Measurements from ENCODE around the gene HLA-DMA.

- TF ChIP-seq, protein P1, sequence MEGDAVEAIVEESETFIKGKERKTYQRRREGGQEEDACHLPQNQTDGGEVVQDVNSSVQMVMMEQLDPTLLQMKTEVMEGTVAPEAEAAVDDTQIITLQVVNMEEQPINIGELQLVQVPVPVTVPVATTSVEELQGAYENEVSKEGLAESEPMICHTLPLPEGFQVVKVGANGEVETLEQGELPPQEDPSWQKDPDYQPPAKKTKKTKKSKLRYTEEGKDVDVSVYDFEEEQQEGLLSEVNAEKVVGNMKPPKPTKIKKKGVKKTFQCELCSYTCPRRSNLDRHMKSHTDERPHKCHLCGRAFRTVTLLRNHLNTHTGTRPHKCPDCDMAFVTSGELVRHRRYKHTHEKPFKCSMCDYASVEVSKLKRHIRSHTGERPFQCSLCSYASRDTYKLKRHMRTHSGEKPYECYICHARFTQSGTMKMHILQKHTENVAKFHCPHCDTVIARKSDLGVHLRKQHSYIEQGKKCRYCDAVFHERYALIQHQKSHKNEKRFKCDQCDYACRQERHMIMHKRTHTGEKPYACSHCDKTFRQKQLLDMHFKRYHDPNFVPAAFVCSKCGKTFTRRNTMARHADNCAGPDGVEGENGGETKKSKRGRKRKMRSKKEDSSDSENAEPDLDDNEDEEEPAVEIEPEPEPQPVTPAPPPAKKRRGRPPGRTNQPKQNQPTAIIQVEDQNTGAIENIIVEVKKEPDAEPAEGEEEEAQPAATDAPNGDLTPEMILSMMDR (IDR thresholded peaks at IDR 0.05) = no peak
- no peak for TF ChIP-seq POLR2A (IDR thresholded peaks at IDR 0.05)
Observed at GRCh38 chr6:32938494-32938893, 14.4 kb downstream of the HLA-DMA start.
